HFFc6 (cell line): ENCODE results near the gene COL8A1. TPM values are rescaled to one million over a fixed set of nuclear protein-coding genes. Genes with fewer than 3 reads are reported as not detected.
A peak's percentile ranks its signal among the peaks of the same experiment; 100 is the strongest.

Source experiments
- DNase-seq: peaks from one replicate; pipeline ENCODE4 v3.0.0-alpha.2; 2018
- H3K27ac Mint-ChIP-seq: 2 replicates; pipeline ENCODE4 v1.8.0; 2020; ENCODE audit warnings: mild to moderate bottlenecking, mixed read lengths
- H3K27me3 Mint-ChIP-seq: 2 replicates; pipeline ENCODE4 v1.8.0; 2021; ENCODE audit warnings: mild to moderate bottlenecking, moderate library complexity, mixed read lengths; ENCODE audit not compliant: insufficient read depth
- H3K36me3 Mint-ChIP-seq: 2 replicates; pipeline ENCODE4 v1.8.0; 2021; ENCODE audit warnings: low read depth, mixed read lengths
- H3K4me1 Mint-ChIP-seq: 2 replicates; pipeline ENCODE4 v1.8.0; 2020; ENCODE audit warnings: low read depth, mixed read lengths
- H3K4me3 Mint-ChIP-seq: 2 replicates; pipeline ENCODE4 v1.8.0; 2020; ENCODE audit warnings: mild to moderate bottlenecking, moderate library complexity, mixed read lengths
- H3K9me3 Mint-ChIP-seq: 2 replicates; pipeline ENCODE4 v1.8.0; 2020; ENCODE audit warnings: mild to moderate bottlenecking, mixed read lengths
- CTCF ChIP-seq: fragments of 200-600 bp; sonication (generic); IDR thresholded peaks from 2 replicates; pipeline ENCODE4 v1.5.0; 2021; ENCODE audit warnings: antibody characterized with exemption, mild to moderate bottlenecking
- total RNA-seq, 6 experiments: library from RNA; stranded (reverse); fragmentation: NEBNext Ultra II Directional; extraction: Animal tissue kit (Norgen Biotek cat#: 25700); gene quantifications; 2 replicates in 1 of 6; 3 replicates in 5 of 6; pipeline ENCODE4 v1.2.3, GENCODE V29; 2021

Gene COL8A1
- total RNA-seq, 6 experiments from 2014 or later = 27.3 to 88.7 (median 30.1) TPM

GRCh38 chr3:99777210-99777549 lies 138.8 kb downstream of the COL8A1 start:
- TF ChIP-seq CTCF = no peak
- Mint-ChIP-seq H3K27me3 (0 out of 2 replicates have a peak, but pooled peaks cover 1% of the 10 kb centered on the region), H3K27ac (peak overlapping the region; percentile 51), H3K4me3 (no peak overlapping the region; the same call in 1 of the 2 replicates), H3K9me3 (no peaks in the 10 kb centered on the region), H3K36me3 (peaks cover 12% of the 10 kb centered on the region), H3K4me1 (peaks cover 63% of the 10 kb centered on the region)
- DNase-seq = no peak

GRCh38 chr3:99777708-99778107 lies 139.3 kb downstream of the COL8A1 start:
- Mint-ChIP-seq H3K27ac (no peak overlapping the region), H3K9me3 (no peaks in the 10 kb centered on the region), H3K4me3 (no peak overlapping the region), H3K36me3 (peaks cover 12% of the 10 kb centered on the region), H3K27me3 (0 out of 2 replicates have a peak, but pooled peaks cover 1% of the 10 kb centered on the region), H3K4me1 (peaks cover 65% of the 10 kb centered on the region)
- TF ChIP-seq CTCF = no peak
- DNase-seq = no peak

GRCh38 chr3:99780749-99781148 lies 142.4 kb downstream of the COL8A1 start:
- Mint-ChIP-seq H3K27ac (peak overlapping the region; percentile 17; the same call in 1 of the 2 replicates), H3K4me3 (peak overlapping the region; percentile 17; the same call in 1 of the 2 replicates), H3K4me1 (peaks cover 70% of the 10 kb centered on the region), H3K36me3 (peaks cover 12% of the 10 kb centered on the region; the same call in 1 of the 2 replicates), H3K9me3 (no peaks in the 10 kb centered on the region), H3K27me3 (no peaks in the 10 kb centered on the region)
- DNase-seq = no peak
- TF ChIP-seq CTCF = no peak

- peak; percentile 41 for DNase-seq
- peaks cover 66% of the 10 kb centered on the region for H3K4me1 Mint-ChIP-seq
Measured at GRCh38 chr3:99781761-99782160, 143.4 kb downstream of the COL8A1 start.

GRCh38 chr3:99783011-99783573 lies 144.7 kb downstream of the COL8A1 start:
- Mint-ChIP-seq H3K27me3 (no peaks in the 10 kb centered on the region; the same call in 1 of the 2 replicates), H3K4me3 (0 out of 2 replicates have a peak overlapping the region, but pooled peaks have one; percentile 37), H3K9me3 (no peaks in the 10 kb centered on the region), H3K36me3 (peaks cover 12% of the 10 kb centered on the region; the same call in 1 of the 2 replicates), H3K27ac (peak overlapping the region; percentile 63), H3K4me1 (peaks cover 55% of the 10 kb centered on the region)
- no peak for TF ChIP-seq CTCF
- peak; percentile 91 for DNase-seq

More at GRCh38 chr3:99781761-99782160, 143.4 kb downstream of the COL8A1 start:
- no peaks in the 10 kb centered on the region for H3K9me3 Mint-ChIP-seq
- no peaks in the 10 kb centered on the region for H3K27me3 Mint-ChIP-seq
- peak overlapping the region; percentile 16; the same call in 1 of the 2 replicates for H3K27ac Mint-ChIP-seq
- no peak for TF ChIP-seq CTCF
- H3K4me3 Mint-ChIP-seq = peak overlapping the region; percentile 4; the same call in 1 of the 2 replicates
- H3K36me3 Mint-ChIP-seq = peaks cover 12% of the 10 kb centered on the region; the same call in 1 of the 2 replicates
